ENCODE results near the gene TRPM2. TPM values are rescaled to one million over a fixed set of nuclear protein-coding genes. Genes with fewer than 3 reads are reported as not detected.
A peak's percentile ranks its signal among the peaks of the same experiment; 100 is the strongest.

Gene TRPM2
- not detected in 2 replicates for total RNA-seq
- long read RNA-seq: 0 reads

- Mint-ChIP-seq H3K27me3 (ENCODE audit: unreplicated experiment) (peaks cover 9% of the 10 kb centered on the region), H3K36me3 (ENCODE audit: unreplicated experiment) (no peaks in the 10 kb centered on the region), H3K4me3 (ENCODE audit: unreplicated experiment) (no peak within 1 kb of the TSS), H3K9me3 (ENCODE audit: unreplicated experiment) (no peaks in the 10 kb centered on the region), H3K4me1 (ENCODE audit: unreplicated experiment) (no peaks in the 10 kb centered on the region), H3K27ac (ENCODE audit: unreplicated experiment) (no peak within 1 kb of the TSS)
- no peak for DNase-seq (ENCODE audit: extremely low spot score, unreplicated experiment)
- TF ChIP-seq CTCF (IDR thresholded peaks at IDR 0.05): no peak
Observed at GRCh38 chr21:44353191-44353970, at the start of gene TRPM2. TSS of gene TRPM2 (plus strand) at chr21:44353621. CDS start at chr21:44353701, 80 bp downstream.

GRCh38 chr21:44304011-44304616, 49.3 kb upstream of the TRPM2 start:
- no peak overlapping the region for H3K4me3 Mint-ChIP-seq (ENCODE audit: unreplicated experiment)
- H3K36me3 Mint-ChIP-seq (ENCODE audit: unreplicated experiment): peaks cover 11% of the 10 kb centered on the region
- no peak for TF ChIP-seq CTCF (IDR thresholded peaks at IDR 0.05)
- peaks cover 34% of the 10 kb centered on the region for H3K4me1 Mint-ChIP-seq (ENCODE audit: unreplicated experiment)
- H3K27me3 Mint-ChIP-seq (ENCODE audit: unreplicated experiment): no peaks in the 10 kb centered on the region
- no peak overlapping the region for H3K27ac Mint-ChIP-seq (ENCODE audit: unreplicated experiment)
- no peak for DNase-seq (ENCODE audit: extremely low spot score, unreplicated experiment)
- no peaks in the 10 kb centered on the region for H3K9me3 Mint-ChIP-seq (ENCODE audit: unreplicated experiment)

DNA sequence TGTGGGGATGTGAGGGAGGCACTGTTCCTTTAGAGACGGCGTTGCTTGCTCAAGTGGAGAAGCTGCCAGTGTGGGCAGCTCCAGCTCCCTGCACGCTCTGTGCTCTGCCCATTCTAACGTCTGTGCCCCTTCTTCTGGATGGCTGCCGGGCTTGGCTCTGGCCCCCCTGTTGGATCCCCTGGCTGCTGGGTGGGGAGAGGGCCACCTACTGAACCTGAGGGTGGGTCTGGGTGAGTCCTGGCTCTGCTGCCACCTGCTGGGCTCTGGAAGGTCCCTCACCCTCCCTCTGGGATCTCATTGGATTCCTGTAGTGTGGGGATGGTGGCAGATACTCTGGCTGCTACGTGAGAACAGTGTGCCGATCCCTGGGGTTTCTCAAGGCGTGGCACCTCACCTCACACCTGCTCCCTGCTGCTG, 48.5 kb upstream of the TRPM2 start:
- DNase-seq (ENCODE audit: extremely low spot score, unreplicated experiment): no peak
- Mint-ChIP-seq H3K4me3 (ENCODE audit: unreplicated experiment) (no peak overlapping the region), H3K27ac (ENCODE audit: unreplicated experiment) (peak overlapping the region; percentile 63), H3K27me3 (ENCODE audit: unreplicated experiment) (no peaks in the 10 kb centered on the region), H3K36me3 (ENCODE audit: unreplicated experiment) (peaks cover 11% of the 10 kb centered on the region), H3K4me1 (ENCODE audit: unreplicated experiment) (peaks cover 31% of the 10 kb centered on the region), H3K9me3 (ENCODE audit: unreplicated experiment) (no peaks in the 10 kb centered on the region)
- peak; percentile 63 for TF ChIP-seq CTCF (IDR thresholded peaks at IDR 0.05)

GRCh38 chr21:44305691-44306090, 47.7 kb upstream of the TRPM2 start:
- no peak for TF ChIP-seq CTCF (IDR thresholded peaks at IDR 0.05)
- H3K36me3 Mint-ChIP-seq (ENCODE audit: unreplicated experiment): peaks cover 11% of the 10 kb centered on the region
- H3K4me3 Mint-ChIP-seq (ENCODE audit: unreplicated experiment): no peak overlapping the region
- H3K27ac Mint-ChIP-seq (ENCODE audit: unreplicated experiment): no peak overlapping the region
- no peaks in the 10 kb centered on the region for H3K27me3 Mint-ChIP-seq (ENCODE audit: unreplicated experiment)
- DNase-seq (ENCODE audit: extremely low spot score, unreplicated experiment): no peak
- no peaks in the 10 kb centered on the region for H3K9me3 Mint-ChIP-seq (ENCODE audit: unreplicated experiment)
- peaks cover 29% of the 10 kb centered on the region for H3K4me1 Mint-ChIP-seq (ENCODE audit: unreplicated experiment)

GRCh38 chr21:44306936-44307704, 46.3 kb upstream of the TRPM2 start:
- TF ChIP-seq CTCF (IDR thresholded peaks at IDR 0.05): no peak
- Mint-ChIP-seq H3K27me3 (ENCODE audit: unreplicated experiment) (no peaks in the 10 kb centered on the region), H3K9me3 (ENCODE audit: unreplicated experiment) (no peaks in the 10 kb centered on the region), H3K27ac (ENCODE audit: unreplicated experiment) (no peak overlapping the region), H3K4me3 (ENCODE audit: unreplicated experiment) (no peak overlapping the region), H3K36me3 (ENCODE audit: unreplicated experiment) (peaks cover 18% of the 10 kb centered on the region), H3K4me1 (ENCODE audit: unreplicated experiment) (peaks cover 20% of the 10 kb centered on the region)
- DNase-seq (ENCODE audit: extremely low spot score, unreplicated experiment): no peak

All from osteocyte (in vitro differentiated cells).